ENCODE data around the gene TPSAB1.

Gene TPSAB1

DNA sequence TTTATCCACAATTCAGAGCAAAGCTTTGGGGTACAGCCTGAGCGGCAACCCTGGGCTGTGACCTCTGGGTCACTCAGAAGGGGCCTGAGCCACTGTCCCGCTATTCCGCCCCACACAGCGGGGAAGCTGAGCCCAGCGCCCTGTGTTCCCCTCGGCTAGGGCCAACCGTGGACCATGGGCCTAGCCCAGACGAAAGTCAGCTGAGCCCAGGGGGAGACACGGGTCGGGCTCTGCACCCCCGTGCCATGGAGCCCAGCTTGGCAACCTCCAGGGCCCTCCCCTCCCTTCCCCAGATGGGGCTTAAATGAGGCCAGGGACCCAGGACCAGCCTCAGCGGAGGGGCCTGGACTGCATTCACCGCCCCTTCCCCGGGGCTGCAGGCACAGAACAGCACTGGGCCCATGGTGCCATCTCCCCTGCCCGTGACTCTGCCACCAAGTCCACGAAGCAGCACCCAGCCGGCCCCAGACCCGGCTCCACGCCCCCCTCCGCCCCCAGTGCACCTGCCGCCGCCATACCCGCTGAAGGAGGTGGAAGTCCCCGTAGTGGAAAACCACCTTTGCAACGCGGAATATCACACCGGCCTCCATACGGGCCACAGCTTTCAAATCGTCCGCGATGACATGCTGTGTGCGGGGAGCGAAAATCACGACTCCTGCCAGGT is 17.2 kb downstream of the TPSAB1 start:
- Histone ChIP-seq H2BK15ac (ENCODE audit: low read depth, poor library complexity, severe bottlenecking) (no peak overlapping the region), H2AK5ac (ENCODE audit: low read length, severe bottlenecking) (no peak overlapping the region), H2AFZ (ENCODE audit: low read depth, low read length) (no peak overlapping the region), H3K79me1 (replicated peaks; ENCODE audit: low read length, poor library complexity, severe bottlenecking) (no peaks in the 10 kb centered on the region), H3K23ac (ENCODE audit: low read length in 2 of 2) (no peak overlapping the region), H3K4me3 (ENCODE audit: insufficient read depth in 1 of 2, low read depth in 1 of 2, low read length in 2 of 2) (no peak overlapping the region), H3K9me3 (ENCODE audit: control insufficient read depth, low read length) (no peaks in the 10 kb centered on the region), H3K9ac (ENCODE audit: low read length) (no peak overlapping the region), H3K36me3 (ENCODE audit: control insufficient read depth in 1 of 2, insufficient read depth in 2 of 2, low read depth in 1 of 2, low read length in 2 of 2) (no peaks in the 10 kb centered on the region), H3K4me2 (ENCODE audit: low read length, poor library complexity, severe bottlenecking) (no peak overlapping the region), H2BK5ac (ENCODE audit: low read depth, low read length, poor library complexity, severe bottlenecking) (no peak overlapping the region), H3K14ac (ENCODE audit: low read length in 2 of 2) (no peak overlapping the region), H4K8ac (ENCODE audit: low read length) (no peak overlapping the region), H4K91ac (ENCODE audit: low read length) (no peak overlapping the region), H3K18ac (ENCODE audit: low read depth in 1 of 2, low read length in 2 of 2) (no peak overlapping the region), H3K27ac (ENCODE audit: low read length, poor library complexity, severe bottlenecking) (no peak overlapping the region), H2BK12ac (ENCODE audit: low read length in 2 of 2) (no peak overlapping the region), H2BK120ac (ENCODE audit: low read depth, low read length) (no peak overlapping the region), H3K27me3 (ENCODE audit: control insufficient read depth in 1 of 2, insufficient read depth in 1 of 2, low read length in 2 of 2) (peaks cover 27 to 50% of the 10 kb centered on the region in 2 experiments), H3K4ac (ENCODE audit: low read depth in 1 of 2, low read length in 2 of 2) (no peak overlapping the region), H3K4me1 (ENCODE audit: control insufficient read depth, insufficient read depth, low read depth, low read length) (peaks cover 2% of the 10 kb centered on the region)
- no peak for DNase-seq
- WGBS, result 75% methylated on average over 34 of the region's 34 CpGs

DNA sequence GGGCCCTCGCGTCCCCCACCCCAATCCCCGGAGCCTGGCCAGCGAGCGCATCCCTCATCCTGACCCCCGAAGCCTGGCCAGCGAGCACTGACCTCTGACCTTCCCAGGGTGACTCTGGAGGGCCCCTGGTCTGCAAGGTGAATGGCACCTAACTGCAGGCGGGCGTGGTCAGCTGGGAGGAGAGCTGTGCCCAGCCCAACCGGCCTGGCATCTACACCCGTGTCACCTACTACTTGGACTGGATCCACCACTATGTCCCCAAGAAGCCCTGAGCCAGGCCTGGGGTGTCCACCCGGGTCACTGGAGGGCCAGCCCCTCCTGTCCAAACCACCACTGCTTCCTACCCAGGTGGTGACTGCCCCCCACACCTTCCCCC is 17.7 kb downstream of the TPSAB1 start:
- Histone ChIP-seq H3K4me3 (ENCODE audit: insufficient read depth in 1 of 2, low read depth in 1 of 2, low read length in 2 of 2) (no peak overlapping the region), H2BK15ac (ENCODE audit: low read depth, poor library complexity, severe bottlenecking) (no peak overlapping the region), H3K36me3 (ENCODE audit: control insufficient read depth in 1 of 2, insufficient read depth in 2 of 2, low read depth in 1 of 2, low read length in 2 of 2) (no peaks in the 10 kb centered on the region), H3K27me3 (ENCODE audit: control insufficient read depth in 1 of 2, insufficient read depth in 1 of 2, low read length in 2 of 2) (peaks cover 27 to 55% of the 10 kb centered on the region in 2 experiments), H4K8ac (ENCODE audit: low read length) (no peak overlapping the region), H3K23ac (ENCODE audit: low read length in 2 of 2) (no peak overlapping the region), H3K4me2 (ENCODE audit: low read length, poor library complexity, severe bottlenecking) (no peak overlapping the region), H2BK120ac (ENCODE audit: low read depth, low read length) (no peak overlapping the region), H3K18ac (ENCODE audit: low read depth in 1 of 2, low read length in 2 of 2) (no peak overlapping the region), H3K9me3 (ENCODE audit: control insufficient read depth, low read length) (no peaks in the 10 kb centered on the region), H3K9ac (ENCODE audit: low read length) (no peak overlapping the region), H2BK5ac (ENCODE audit: low read depth, low read length, poor library complexity, severe bottlenecking) (no peak overlapping the region), H3K14ac (ENCODE audit: low read length in 2 of 2) (no peak overlapping the region), H2BK12ac (ENCODE audit: low read length in 2 of 2) (no peak overlapping the region), H3K27ac (ENCODE audit: low read length, poor library complexity, severe bottlenecking) (no peak overlapping the region), H2AK5ac (ENCODE audit: low read length, severe bottlenecking) (no peak overlapping the region), H3K4me1 (ENCODE audit: control insufficient read depth, insufficient read depth, low read depth, low read length) (peaks cover 2% of the 10 kb centered on the region), H4K91ac (ENCODE audit: low read length) (no peak overlapping the region), H3K4ac (ENCODE audit: low read depth in 1 of 2, low read length in 2 of 2) (no peak overlapping the region), H3K79me1 (replicated peaks; ENCODE audit: low read length, poor library complexity, severe bottlenecking) (no peaks in the 10 kb centered on the region), H2AFZ (ENCODE audit: low read depth, low read length) (no peak overlapping the region)
- WGBS, result 79% methylated on average over 9 of the region's 12 CpGs
- no peak for DNase-seq

DNA sequence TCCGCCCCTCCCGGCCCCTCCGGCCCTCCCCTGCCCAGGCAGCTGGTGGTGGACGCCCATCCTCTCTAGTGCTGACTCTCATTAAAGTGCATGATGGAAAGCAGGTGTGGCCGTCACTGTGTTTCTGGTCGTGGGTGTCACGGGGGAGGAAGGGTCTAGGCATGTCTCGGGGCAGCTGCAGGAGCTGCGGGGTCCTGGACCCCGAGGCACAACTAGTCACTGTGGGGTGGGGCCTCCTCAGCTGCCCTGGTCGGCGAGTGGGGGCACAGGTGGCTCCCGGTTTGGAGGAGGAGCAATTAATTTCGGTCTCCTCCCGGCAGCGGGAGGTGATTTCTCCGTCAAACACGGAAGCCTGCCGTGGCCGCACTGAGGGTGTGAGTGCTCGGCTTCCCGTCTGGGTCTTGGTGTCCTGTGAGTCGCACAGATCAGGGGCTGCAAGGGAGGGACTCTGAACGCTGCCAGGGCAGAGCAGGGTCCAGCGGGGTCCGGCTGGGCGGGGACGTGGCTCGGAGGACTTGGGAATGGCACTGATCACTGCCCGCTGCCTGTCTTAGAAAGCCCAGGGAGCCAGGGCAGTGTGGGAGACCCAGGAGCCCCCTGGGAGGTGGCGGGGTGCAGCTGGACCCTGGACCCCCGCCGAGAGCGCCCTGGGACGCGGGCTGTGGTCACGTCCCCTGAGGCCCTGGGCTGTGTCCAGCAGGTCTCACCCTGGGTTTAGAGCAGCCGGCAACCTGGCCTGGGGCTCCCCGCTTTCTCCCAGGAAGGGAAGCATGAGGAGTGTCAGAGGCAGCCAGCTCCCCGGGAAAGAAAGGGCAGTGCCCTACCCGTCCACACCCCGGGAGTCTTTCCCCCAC is 18.6 kb downstream of the TPSAB1 start:
- Histone ChIP-seq H3K9me3 (ENCODE audit: control insufficient read depth, low read length) (no peaks in the 10 kb centered on the region), H2BK12ac (ENCODE audit: low read length in 2 of 2) (no peak overlapping the region), H3K18ac (ENCODE audit: low read depth in 1 of 2, low read length in 2 of 2) (no peak overlapping the region), H4K91ac (ENCODE audit: low read length) (no peak overlapping the region), H3K27me3 (ENCODE audit: control insufficient read depth in 1 of 2, insufficient read depth in 1 of 2, low read length in 2 of 2) (peaks cover 27 to 55% of the 10 kb centered on the region in 2 experiments), H2AK5ac (ENCODE audit: low read length, severe bottlenecking) (no peak overlapping the region), H4K8ac (ENCODE audit: low read length) (no peak overlapping the region), H3K4me2 (ENCODE audit: low read length, poor library complexity, severe bottlenecking) (no peak overlapping the region), H2BK15ac (ENCODE audit: low read depth, poor library complexity, severe bottlenecking) (no peak overlapping the region), H3K4me3 (ENCODE audit: insufficient read depth in 1 of 2, low read depth in 1 of 2, low read length in 2 of 2) (no peak overlapping the region), H2BK5ac (ENCODE audit: low read depth, low read length, poor library complexity, severe bottlenecking) (no peak overlapping the region), H3K79me1 (replicated peaks; ENCODE audit: low read length, poor library complexity, severe bottlenecking) (no peaks in the 10 kb centered on the region), H2BK120ac (ENCODE audit: low read depth, low read length) (no peak overlapping the region), H3K27ac (ENCODE audit: low read length, poor library complexity, severe bottlenecking) (no peak overlapping the region), H3K36me3 (ENCODE audit: control insufficient read depth in 1 of 2, insufficient read depth in 2 of 2, low read depth in 1 of 2, low read length in 2 of 2) (no peaks in the 10 kb centered on the region), H3K4ac (ENCODE audit: low read depth in 1 of 2, low read length in 2 of 2) (no peak overlapping the region), H3K14ac (ENCODE audit: low read length in 2 of 2) (no peak overlapping the region), H3K9ac (ENCODE audit: low read length) (no peak overlapping the region), H2AFZ (ENCODE audit: low read depth, low read length) (no peak overlapping the region), H3K4me1 (ENCODE audit: control insufficient read depth, insufficient read depth, low read depth, low read length) (peaks cover 2% of the 10 kb centered on the region), H3K23ac (ENCODE audit: low read length in 2 of 2) (no peak overlapping the region)
- no peak for DNase-seq
- 42% methylated on average over 41 of the region's 42 CpGs for WGBS

DNA sequence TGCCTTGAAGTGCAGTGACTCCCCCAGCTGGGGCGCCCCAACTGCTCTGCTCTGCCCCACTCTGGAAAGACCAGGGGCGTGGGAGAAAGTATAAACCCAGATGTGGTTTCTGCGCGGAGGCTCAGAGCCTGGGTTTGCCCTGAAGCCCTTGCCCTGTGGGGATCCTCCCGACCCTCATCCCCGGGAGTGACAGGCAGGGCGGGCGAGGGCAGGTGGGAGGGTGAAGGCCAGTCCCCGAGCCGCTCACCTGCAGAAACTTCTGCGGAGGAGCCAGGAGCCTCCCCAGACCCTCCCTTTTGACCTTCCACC is 19.2 kb downstream of the TPSAB1 start:
- 50% methylated on average over 11 of the region's 11 CpGs for WGBS
- H3K36me3 ChIP-seq (ENCODE audit: control insufficient read depth in 1 of 2, insufficient read depth in 2 of 2, low read depth in 1 of 2, low read length in 2 of 2), result no peaks in the 10 kb centered on the region
- no peak overlapping the region for H3K23ac ChIP-seq (ENCODE audit: low read length in 2 of 2)
- H3K14ac ChIP-seq (ENCODE audit: low read length in 2 of 2), result no peak overlapping the region
- no peak overlapping the region for H3K4me3 ChIP-seq (ENCODE audit: insufficient read depth in 1 of 2, low read depth in 1 of 2, low read length in 2 of 2)
- H2BK5ac ChIP-seq (ENCODE audit: low read depth, low read length, poor library complexity, severe bottlenecking), result no peak overlapping the region
- H3K9me3 ChIP-seq (ENCODE audit: control insufficient read depth, low read length), result no peaks in the 10 kb centered on the region
- H3K4me1 ChIP-seq (ENCODE audit: control insufficient read depth, insufficient read depth, low read depth, low read length), result peaks cover 2% of the 10 kb centered on the region
- no peak overlapping the region for H3K18ac ChIP-seq (ENCODE audit: low read depth in 1 of 2, low read length in 2 of 2)
- no peak overlapping the region for H3K9ac ChIP-seq (ENCODE audit: low read length)
- no peak overlapping the region for H2BK12ac ChIP-seq (ENCODE audit: low read length in 2 of 2)
- H3K27ac ChIP-seq (ENCODE audit: low read length, poor library complexity, severe bottlenecking), result no peak overlapping the region
- H2BK120ac ChIP-seq (ENCODE audit: low read depth, low read length), result no peak overlapping the region
- H3K79me1 ChIP-seq (replicated peaks; ENCODE audit: low read length, poor library complexity, severe bottlenecking), result no peaks in the 10 kb centered on the region
- H3K4ac ChIP-seq (ENCODE audit: low read depth in 1 of 2, low read length in 2 of 2), result no peak overlapping the region
- no peak for DNase-seq
- H4K8ac ChIP-seq (ENCODE audit: low read length), result no peak overlapping the region
- no peak overlapping the region for H2AFZ ChIP-seq (ENCODE audit: low read depth, low read length)
- H4K91ac ChIP-seq (ENCODE audit: low read length), result no peak overlapping the region
- H2AK5ac ChIP-seq (ENCODE audit: low read length, severe bottlenecking), result no peak overlapping the region
- no peak overlapping the region for H3K4me2 ChIP-seq (ENCODE audit: low read length, poor library complexity, severe bottlenecking)
- peaks cover 27 to 55% of the 10 kb centered on the region in 2 experiments for H3K27me3 ChIP-seq (ENCODE audit: control insufficient read depth in 1 of 2, insufficient read depth in 1 of 2, low read length in 2 of 2)
- no peak overlapping the region for H2BK15ac ChIP-seq (ENCODE audit: low read depth, poor library complexity, severe bottlenecking)

Measured in mesenchymal stem cell (in vitro differentiated cells and primary cell).